Osteocyte (in vitro differentiated cells): ENCODE measurements around the gene GINS2. TPM values are rescaled to one million over a fixed set of nuclear protein-coding genes. Genes with fewer than 3 reads are reported as not detected.

Source experiments
- DNase-seq: peaks from one replicate; pipeline ENCODE4 v3.0.0; 2021; ENCODE audit warnings: mixed read lengths; ENCODE audit not compliant: unreplicated experiment; ENCODE audit errors: extremely low spot score
- H3K27ac Mint-ChIP-seq: one replicate; pipeline ENCODE4 v1.8.0; 2021; ENCODE audit warnings: mild to moderate bottlenecking, mixed read lengths; ENCODE audit not compliant: unreplicated experiment
- H3K27me3 Mint-ChIP-seq: one replicate; pipeline ENCODE4 v1.8.0; 2021; ENCODE audit warnings: mixed read lengths; ENCODE audit not compliant: unreplicated experiment
- H3K36me3 Mint-ChIP-seq: one replicate; pipeline ENCODE4 v1.8.0; 2021; ENCODE audit warnings: mixed read lengths; ENCODE audit not compliant: unreplicated experiment
- H3K4me1 Mint-ChIP-seq: one replicate; pipeline ENCODE4 v1.8.0; 2021; ENCODE audit warnings: mixed read lengths; ENCODE audit not compliant: unreplicated experiment
- H3K4me3 Mint-ChIP-seq: one replicate; pipeline ENCODE4 v1.8.0; 2021; ENCODE audit warnings: mild to moderate bottlenecking, moderate library complexity, mixed read lengths; ENCODE audit not compliant: unreplicated experiment
- H3K9me3 Mint-ChIP-seq: one replicate; pipeline ENCODE4 v1.8.0; 2021; ENCODE audit warnings: mixed read lengths; ENCODE audit not compliant: unreplicated experiment
- total RNA-seq: library from RNA; stranded (reverse); gene quantifications from 2 replicates; pipeline ENCODE4 v1.2.1, GENCODE V29; 2021
- TF ChIP-seq, protein P1 (sequence below): fragments of 200-600 bp; sonication (generic); IDR thresholded peaks from 2 replicates; pipeline ENCODE4 v1.5.0; 2021; ENCODE audit warnings: antibody characterized with exemption, mild to moderate bottlenecking, moderate library complexity

GINS2 gene
- total RNA-seq, 1 donor from 2014 or later: 5.7 TPM

DNA sequence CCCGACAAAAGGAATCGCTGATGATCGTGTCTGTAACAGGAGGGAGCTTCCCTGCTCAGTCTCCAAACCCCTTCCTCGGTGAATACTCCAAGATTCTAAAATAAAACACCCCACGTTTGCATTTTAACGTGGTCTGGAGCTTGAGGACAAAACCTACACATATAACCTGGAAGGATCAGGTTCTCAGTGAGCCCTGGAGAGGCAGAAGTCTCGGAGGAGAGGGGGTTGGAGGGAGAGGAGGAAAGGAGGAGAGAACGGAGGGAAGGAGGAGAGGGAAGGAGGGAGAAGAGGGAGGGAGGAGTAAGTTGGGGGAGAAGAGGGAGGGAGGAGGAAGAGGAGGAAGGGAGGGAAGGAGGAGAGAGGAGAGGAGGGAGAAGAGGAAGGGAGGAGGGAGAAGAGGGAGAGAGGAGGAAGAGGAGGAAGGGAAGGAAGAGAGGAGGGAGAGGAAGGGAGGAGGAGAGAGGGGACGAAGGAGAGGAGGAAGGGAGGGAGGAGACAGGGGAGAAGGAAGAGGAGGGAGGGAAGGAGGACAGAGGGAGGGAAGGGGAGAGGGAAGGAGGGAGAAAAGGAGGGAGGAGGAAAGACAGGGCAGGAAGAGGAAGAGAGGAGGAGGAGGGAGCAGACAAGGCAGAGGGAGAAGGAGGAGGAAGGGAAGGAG, 27.4 kb upstream of the GINS2 start:
- no peak for DNase-seq
- TF ChIP-seq, protein P1, sequence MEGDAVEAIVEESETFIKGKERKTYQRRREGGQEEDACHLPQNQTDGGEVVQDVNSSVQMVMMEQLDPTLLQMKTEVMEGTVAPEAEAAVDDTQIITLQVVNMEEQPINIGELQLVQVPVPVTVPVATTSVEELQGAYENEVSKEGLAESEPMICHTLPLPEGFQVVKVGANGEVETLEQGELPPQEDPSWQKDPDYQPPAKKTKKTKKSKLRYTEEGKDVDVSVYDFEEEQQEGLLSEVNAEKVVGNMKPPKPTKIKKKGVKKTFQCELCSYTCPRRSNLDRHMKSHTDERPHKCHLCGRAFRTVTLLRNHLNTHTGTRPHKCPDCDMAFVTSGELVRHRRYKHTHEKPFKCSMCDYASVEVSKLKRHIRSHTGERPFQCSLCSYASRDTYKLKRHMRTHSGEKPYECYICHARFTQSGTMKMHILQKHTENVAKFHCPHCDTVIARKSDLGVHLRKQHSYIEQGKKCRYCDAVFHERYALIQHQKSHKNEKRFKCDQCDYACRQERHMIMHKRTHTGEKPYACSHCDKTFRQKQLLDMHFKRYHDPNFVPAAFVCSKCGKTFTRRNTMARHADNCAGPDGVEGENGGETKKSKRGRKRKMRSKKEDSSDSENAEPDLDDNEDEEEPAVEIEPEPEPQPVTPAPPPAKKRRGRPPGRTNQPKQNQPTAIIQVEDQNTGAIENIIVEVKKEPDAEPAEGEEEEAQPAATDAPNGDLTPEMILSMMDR: no peak
- H3K4me1 Mint-ChIP-seq: peaks cover 15% of the 10 kb centered on the region
- peaks cover 4% of the 10 kb centered on the region for H3K9me3 Mint-ChIP-seq
- no peak overlapping the region for H3K4me3 Mint-ChIP-seq
- H3K27ac Mint-ChIP-seq: no peak overlapping the region
- peaks cover 2% of the 10 kb centered on the region for H3K36me3 Mint-ChIP-seq
- peaks cover 7% of the 10 kb centered on the region for H3K27me3 Mint-ChIP-seq

DNA sequence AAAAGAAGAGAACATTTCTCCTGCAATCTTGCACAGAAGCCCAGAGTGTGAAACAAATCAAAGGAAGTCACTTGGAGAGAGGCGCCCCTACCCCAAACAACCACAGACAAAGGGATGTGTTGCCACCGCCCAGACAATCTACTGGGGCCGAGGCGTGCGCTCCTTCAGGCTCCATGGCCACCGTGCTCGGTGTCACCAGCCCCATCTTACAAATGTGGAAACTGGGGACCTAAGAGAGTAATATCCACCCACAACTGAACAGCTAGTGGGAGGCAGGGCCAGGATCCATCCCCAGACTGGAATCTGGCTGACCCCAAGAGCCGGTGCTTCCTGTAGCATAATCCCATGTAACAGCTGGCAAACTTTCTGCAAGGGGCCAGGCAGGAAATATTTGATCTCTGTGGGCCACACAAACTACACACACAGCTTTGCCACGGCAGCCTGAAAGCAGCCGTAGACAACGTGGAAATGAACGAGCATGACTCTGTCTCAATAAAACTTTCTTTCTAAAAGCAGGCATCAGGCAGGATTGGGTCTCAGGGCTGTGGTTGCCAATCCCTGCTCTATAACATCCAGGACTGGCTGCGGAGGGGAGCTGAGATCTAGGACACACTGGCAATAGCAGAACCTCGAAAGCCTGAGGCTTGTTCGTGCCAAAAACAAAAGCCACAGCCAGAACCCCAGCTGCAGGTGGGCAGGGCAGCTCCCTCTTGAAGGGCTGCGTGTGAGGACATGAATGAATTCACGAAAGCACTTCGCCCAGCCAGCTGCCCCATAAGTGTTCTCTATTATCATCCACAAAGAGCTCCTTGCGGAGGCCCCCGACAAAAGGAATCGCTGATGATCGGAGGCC, 26.6 kb upstream of the GINS2 start:
- Mint-ChIP-seq H3K4me3 (no peak overlapping the region), H3K36me3 (peaks cover 2% of the 10 kb centered on the region), H3K9me3 (peaks cover 4% of the 10 kb centered on the region), H3K27ac (no peak overlapping the region), H3K4me1 (peaks cover 13% of the 10 kb centered on the region), H3K27me3 (peaks cover 7% of the 10 kb centered on the region)
- TF ChIP-seq, protein P1: no peak
- no peak for DNase-seq

DNA sequence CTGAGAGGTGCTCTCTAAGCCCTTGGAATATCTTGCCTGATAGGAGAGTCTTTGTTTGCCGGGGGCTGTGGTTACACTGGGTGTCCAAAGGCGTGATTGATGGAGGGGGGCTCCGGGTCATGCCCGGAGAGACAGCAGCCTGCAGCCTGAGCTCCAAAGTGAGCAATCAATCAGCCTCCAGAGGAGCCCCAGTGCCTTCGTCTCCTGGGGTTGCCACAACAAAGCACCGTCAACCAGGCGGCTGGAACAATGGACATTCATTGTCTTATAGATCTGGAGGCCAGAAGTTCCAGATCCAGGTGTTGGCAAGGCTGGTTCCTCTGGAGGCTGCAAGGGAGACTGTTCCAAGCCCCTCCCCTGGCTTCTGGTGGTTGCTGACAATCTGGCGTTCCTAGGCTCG, 24.0 kb upstream of the GINS2 start:
- no peak for DNase-seq
- TF ChIP-seq, protein P1: no peak
- Mint-ChIP-seq H3K4me1 (peaks cover 9% of the 10 kb centered on the region), H3K27ac (no peak overlapping the region), H3K9me3 (peaks cover 4% of the 10 kb centered on the region), H3K36me3 (peaks cover 2% of the 10 kb centered on the region), H3K27me3 (peaks cover 7% of the 10 kb centered on the region), H3K4me3 (no peak overlapping the region)

DNA sequence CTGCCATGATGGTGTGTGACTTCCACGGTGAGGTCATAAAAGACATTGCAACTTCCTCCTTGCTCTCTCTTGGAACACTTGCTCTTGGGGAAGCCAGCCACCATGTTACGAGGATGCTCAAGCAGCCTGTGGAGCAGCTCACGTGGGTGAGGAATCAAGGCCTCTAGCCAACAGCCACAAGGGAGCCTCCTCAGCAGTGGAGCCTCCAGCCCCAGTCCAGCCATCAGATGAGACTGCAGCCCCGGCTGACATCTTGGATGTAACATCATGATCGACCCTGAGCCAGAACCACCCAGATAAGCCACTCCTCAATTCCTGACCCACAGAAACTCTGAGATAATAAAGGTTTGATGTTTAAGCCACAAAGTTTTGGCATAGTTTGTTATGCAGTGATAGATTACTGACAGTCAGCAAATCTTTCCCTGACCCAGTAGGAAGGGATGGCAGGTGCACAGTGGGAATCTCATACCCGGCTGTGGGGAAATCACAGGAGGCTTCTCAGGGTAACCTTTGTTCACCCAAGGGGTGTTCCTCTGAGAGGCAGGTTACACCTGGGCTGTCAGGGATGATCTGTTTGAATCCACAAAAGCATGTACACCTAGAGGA, 23.3 kb upstream of the GINS2 start:
- DNase-seq: no peak
- H3K27me3 Mint-ChIP-seq: peaks cover 7% of the 10 kb centered on the region
- peaks cover 4% of the 10 kb centered on the region for H3K9me3 Mint-ChIP-seq
- TF ChIP-seq, protein P1: no peak
- no peak overlapping the region for H3K27ac Mint-ChIP-seq
- H3K4me3 Mint-ChIP-seq: no peak overlapping the region
- peaks cover 8% of the 10 kb centered on the region for H3K4me1 Mint-ChIP-seq
- H3K36me3 Mint-ChIP-seq: peaks cover 2% of the 10 kb centered on the region

DNA sequence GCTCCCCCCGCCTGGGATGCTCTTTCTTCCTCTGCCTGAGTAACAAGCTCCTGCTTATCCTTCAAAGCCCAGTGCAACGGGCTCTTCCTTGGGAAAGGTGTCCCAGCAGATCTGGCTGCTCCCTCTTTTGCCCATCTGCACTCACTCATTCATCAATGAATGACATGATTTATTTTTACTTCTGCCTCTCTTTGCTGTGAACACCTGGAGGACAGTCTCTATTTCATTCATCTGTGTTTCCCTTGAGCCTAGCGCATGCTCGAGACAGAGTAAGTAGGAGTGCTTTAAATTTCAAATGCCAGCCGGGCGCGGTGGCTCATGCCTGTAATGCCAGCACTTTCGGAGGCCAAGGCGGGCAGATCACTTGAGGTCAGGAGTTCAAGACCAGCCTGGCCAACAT, 22.0 kb upstream of the GINS2 start:
- Mint-ChIP-seq H3K4me1 (peaks cover 5% of the 10 kb centered on the region), H3K9me3 (peaks cover 4% of the 10 kb centered on the region), H3K27me3 (peaks cover 4% of the 10 kb centered on the region), H3K36me3 (peaks cover 2% of the 10 kb centered on the region), H3K27ac (no peak overlapping the region), H3K4me3 (no peak overlapping the region)
- DNase-seq: no peak
- TF ChIP-seq, protein P1: no peak
